Activated T-cell treated with anti-CD3 and anti-CD28 coated beads for 48 hours (primary cell): ENCODE results near the gene GFOD1.

Experiments
- DNase-seq: peaks from one replicate; pipeline ENCODE4 v3.0.0-alpha.2; 2020; ENCODE audit warnings: low read depth

Gene GFOD1

GRCh38 chr6:13485923-13486562 is 1.4 kb downstream of the GFOD1 start:
- DNase-seq = peak; percentile 39

- no peak for DNase-seq
Observed at GRCh38 chr6:13485303-13485702, 2.1 kb downstream of the GFOD1 start.

DNA sequence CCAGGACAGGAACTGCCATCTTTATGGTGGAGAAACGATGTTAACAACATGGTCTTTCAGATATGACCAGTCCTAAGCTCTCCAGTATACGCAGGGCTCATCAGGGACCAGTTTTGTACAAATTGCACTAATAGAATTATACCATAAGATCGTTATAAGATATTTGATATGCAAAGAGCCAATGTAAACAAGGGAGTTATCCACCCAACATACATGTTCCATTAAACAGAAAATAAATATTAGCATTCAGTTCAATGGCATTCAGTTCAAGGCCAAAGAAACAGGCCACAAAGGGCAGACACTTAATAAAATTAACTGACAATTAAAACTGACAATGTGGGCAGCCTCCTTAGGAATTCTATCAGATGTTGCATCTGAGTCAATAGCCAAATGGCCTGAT is 2.6 kb downstream of the GFOD1 start:
- DNase-seq = no peak

DNA sequence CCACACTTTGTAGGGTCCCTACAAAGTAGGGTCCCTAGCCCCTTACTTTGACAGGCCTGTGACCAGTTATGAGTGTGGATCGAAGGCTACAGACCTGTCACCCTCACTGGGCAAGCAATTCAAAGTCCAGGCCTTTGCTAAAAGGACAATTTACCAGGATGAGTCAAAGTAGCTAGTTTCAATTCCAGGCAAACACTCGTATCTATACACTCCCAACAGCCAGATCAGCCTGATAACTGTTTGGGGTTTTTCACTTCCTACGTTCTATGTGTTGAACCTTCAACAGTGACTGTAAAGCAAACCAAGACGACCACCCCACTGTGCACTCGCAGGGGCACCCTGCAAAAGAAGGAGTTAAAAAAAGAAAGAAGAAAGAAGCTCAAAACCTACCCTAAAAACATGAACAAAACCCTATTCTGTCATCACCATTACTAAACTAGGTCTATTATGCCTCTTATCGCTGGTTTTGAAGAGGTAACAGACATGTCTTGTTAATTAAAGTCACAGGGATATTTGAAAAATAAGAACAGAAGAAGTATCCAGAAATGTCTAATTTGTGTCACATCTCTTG is 3.2 kb downstream of the GFOD1 start:
- no peak for DNase-seq

DNA sequence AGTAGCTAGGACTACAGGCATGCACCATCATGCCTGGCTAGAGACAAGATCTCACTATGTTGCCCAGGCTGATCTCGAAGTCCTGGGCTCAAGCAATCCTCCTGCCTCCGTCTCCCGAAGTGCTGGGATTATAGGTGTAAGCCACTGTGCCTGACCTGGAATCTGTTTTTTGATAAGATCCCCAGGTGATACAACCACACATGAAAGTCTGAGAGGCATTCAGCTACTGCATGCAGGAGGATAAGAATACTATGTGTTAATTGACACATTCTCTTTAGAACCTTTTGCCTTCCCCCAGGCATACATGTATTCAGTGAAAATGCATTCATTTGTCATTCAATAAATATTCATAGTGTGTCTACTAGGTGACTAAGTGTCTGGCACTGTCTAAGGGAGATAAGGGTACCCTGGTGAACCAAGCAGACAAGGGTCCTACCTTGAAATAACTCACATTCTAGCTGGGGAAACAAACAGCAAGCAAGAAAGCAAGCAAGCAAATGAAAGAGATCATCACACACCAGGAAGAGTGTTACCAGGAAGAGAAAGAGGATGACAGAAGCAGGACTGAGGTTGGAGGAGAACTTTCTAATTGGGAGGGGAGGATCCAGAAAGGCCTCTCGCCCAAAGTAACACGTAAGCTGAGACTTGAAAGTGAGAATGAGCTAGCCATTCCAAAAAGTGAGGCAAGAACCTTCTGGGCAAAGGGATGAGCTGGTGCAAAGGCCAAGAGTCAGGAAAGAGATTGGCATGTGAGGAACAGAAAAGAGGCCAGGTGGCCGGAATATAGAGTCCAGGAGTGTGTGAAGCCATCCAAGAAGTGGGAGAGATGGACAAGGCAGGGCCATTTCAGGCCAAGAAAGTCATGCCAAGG is 6.5 kb downstream of the GFOD1 start:
- DNase-seq = no peak

- no peak for DNase-seq
Observed at GRCh38 chr6:13479971-13480434, 7.4 kb downstream of the GFOD1 start.

DNA sequence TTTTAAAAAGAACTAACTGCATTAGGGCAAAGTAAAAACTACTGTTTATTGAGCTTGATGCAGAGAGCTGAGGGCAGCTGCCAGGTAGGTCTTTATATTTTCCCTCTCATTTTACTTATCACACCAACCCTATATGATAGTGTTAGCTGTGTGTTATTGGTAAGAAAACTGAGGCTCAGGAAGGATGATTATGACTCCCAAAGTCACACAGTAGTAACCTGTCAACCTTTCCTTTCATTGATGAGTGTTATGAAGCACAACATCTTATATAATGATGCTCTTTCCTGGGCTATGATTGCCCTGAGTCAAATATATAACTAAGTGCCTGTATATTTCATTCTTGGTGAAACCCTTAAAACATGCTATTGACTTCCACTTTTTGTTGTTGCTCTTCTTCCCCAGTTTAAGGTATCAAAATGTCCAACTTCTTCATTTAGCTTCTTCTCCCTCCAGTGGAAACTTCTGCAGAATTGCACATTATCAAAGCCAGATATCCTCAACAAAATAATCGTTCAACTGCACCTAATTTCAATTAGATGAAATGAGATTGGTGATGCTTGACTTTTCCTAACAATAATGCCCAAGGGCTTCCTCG is 8.1 kb downstream of the GFOD1 start:
- no peak for DNase-seq

- DNase-seq = no peak
Observed at GRCh38 chr6:13478525-13478966, 8.9 kb downstream of the GFOD1 start.

GRCh38 chr6:13474787-13475186 is 12.6 kb downstream of the GFOD1 start:
- no peak for DNase-seq

- no peak for DNase-seq
Observed at GRCh38 chr6:13474360-13474759, 13.0 kb downstream of the GFOD1 start.

DNA sequence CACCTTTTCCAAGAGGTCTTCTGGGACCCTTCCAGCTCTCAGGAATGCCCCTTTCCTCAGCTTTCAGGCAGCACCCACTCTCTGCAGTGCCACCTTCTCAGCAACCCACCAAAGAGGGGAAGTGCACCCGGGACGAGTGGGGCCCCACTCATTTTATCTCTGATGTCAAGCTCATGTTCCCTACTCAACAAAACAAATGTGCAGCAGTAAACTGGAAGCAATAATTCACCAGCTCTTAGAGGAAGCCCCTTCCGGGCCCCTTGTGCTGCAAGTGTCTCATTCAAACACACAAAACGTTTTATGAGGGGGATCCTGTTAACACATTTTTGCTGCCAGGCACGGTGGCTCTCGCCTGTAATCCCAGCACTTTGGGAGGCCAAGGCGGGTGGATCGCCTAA is 13.6 kb downstream of the GFOD1 start:
- DNase-seq = no peak

DNA sequence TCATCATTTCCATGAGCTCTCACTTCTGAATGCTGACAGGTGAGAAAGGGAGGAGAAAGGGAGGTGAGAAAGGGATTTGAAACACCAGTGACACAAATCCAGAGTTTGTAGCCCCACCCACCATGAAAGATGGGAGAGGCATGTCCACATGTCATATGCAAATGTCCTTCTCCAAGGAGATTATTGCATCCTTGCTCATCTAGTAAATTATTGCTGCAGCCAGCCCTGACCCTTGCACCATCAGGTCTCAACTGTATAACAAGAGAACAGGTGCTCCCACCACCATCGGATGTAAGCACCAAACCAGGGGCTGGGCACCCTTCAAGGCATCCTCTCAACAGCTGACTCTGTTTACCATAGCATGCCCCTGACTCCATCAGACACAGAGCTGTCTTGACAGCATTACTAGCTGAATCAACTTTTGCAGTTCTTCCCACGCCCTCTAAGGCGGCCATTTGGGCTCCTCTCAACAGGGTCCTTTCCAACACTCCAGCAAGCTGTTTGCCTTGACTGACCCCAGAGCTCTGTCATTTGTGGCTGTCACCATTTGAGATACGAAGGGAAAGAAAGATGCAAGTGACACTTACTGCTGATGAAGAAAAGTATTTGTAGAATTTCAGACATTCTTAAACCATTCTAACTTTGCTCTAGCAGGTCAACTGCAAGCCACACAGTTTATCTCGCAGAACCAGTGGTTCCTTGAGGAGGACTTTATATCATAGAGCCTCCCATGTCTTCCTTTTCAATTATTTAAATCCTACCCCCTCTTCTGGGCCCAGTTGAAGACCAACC is 14.2 kb downstream of the GFOD1 start:
- DNase-seq = no peak

DNA sequence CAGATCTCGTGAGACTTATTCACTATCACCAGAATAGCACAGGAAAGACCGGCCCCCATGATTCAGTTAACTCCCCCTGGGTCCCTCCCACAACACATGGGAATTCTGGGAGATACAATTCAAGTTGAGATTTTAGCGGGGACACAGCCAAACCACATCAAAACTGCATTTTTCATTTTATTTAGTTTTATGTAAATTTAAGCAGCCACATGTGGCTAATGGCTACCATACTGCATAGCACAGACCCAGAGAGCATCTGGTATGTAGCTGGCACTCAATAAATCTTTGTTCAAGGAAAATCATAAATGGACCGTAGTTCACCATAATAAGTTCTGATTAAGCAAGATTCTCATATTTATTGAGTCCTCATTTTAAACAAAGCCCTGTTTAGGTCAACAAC is 15.3 kb downstream of the GFOD1 start:
- DNase-seq = no peak

DNA sequence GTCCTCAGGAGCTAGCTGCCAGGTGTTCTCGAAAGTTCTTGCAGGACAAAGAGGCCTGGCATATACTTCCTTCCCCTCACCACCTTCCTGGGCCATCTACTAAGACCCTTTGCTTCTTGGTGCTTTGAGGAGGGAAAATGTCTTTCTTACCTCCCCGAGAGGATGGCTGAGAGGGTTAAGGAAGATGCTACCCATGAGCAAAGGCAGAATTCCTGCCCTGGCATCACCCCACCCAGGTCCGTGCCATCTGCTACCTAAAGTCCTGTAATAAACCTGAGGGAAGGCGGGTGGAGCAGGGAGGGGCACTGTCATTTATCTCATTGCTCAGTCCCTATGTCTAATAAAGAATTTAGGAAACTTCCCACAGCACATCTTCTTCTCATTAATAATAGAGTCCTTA is 16.2 kb downstream of the GFOD1 start:
- no peak for DNase-seq

DNA sequence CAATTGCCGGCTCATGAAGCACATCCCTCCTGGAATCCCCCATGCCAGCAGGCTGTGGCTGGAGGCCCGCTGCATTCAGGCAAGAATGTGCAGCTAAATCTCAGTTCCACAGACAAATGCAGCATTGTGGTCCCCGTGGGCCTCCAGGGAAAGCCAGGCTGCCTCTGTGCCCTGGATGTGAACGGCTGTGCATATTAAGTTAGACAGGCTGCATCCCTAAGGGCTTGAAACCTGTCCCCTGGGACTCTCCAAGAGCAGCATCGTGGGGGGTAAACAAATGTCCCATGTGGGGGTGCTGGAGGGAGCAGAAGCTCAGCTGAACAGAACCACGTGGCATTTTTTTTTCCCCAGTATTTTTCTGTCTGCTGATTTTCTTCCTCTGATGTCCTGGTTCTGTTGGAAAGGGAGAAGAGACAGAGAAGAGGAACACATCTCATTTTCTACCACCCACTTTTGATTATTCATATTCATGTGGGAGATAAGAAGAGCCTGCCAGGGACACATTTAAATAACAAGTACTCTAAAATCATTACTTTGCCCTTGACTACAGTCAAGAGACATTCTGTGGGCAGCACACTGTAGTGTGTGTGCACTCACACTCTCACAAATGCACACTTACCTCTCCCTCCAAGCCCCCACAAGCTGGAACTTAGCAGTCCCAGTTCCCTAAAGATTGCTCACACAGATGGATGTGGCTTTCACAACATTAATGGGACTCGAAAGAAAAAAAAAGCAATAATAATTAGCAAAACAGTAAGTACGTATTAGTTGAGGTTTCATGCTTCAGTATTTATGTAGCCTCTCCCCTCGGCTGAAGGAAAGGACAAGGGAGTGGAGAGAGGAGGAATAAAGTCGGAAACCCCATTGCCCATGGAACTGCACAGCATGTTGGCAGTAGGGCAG is 16.9 kb downstream of the GFOD1 start:
- no peak for DNase-seq

DNA sequence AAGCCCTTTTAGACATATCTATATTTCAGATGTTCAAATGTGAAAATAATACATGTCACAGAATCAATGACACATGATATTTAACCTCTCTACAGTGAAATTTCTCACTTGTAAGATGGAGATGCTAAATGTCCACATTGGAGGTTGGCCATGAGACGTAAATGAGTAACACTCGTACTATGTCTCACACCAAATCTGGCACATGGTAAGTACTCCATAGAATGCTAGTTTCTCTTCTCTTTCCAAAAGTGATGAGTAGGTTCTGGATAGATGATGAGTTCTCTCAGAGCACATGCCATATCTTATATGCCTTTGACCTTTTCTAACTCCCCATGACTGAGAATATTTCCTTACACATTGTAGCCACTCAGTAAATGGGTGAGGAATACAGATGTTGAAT is 17.7 kb downstream of the GFOD1 start:
- no peak for DNase-seq

GRCh38 chr6:13468839-13469238 is 18.6 kb downstream of the GFOD1 start:
- no peak for DNase-seq

DNA sequence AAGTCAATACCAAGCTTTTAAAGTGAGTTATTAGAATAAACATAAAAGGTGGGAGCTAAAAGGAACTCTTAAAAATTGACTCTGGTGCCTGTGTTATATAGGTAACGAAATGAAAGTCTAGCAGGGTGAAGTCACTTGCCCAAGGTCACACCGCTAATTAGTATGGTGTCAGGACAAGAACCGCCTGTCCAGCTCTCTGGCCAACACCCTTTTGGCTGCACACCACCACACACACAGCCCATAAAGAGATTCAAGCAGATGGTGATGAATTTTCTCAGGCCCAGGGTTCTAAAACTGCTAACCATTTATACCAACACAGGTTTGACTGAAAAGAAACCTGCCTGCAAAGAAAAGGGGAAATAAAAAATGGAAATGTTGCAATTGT is 20.2 kb downstream of the GFOD1 start:
- no peak for DNase-seq

DNA sequence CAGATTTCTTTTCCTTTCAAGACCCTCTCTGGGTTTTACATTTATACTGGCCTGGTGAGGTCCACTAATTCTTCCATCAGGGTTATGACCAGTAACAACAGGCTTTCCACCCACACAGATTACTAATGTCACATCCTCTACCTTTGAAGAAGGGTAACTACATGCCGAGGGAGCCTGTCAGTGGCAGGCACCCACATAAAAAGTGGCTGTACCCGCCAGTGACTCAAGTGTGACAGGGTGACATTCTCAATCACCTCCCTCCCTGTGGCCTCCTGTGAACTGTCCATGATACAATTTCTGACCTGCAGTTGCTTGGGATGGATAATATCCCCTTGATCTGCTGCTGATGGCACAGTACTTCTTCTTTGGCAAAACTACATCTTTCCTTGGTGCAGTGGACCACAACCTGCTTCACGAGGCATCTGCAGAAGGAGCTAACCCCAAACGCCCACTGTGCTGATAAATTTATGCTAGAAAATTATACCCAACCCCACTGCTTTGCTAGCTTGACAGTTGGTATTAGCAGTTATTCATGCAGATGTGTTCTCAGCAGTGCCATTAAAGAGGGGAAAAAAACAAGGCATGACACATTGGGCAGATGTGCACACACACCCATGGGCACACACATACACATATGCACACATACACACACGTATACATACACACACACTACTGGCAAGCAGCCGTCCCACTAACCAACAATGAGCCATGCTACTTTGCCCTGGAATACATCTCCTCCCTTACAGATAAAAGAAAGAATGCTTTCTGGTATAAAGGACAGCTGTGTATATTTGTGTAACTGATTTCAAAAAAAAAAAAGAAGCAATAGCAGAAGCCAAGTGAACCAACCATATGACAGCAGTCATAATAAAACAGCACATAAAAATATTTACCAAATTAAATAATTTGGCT is 20.8 kb downstream of the GFOD1 start:
- DNase-seq = peak; percentile 57

DNA sequence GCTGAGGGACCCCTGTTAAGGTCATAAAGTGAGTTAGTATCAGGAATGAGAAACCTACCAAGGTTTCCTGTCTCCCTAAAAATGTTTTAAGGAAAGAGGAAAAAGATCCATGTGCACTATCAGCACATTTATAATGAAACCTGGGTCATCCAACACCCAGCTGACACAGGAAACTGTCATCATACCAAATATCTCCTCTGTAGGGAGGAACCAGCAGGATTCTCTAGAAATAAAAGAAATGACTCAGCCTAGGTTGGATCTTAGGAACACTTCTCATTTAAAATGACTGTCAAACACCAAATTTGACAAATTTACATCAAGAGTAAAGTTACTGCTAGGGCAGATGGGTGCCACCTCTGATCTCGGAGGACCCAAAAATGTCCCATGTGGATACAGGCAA is 21.7 kb downstream of the GFOD1 start:
- no peak for DNase-seq
